Sigmoid colon (tissue), 3 donors: ENCODE results near the gene EML6.

Experiments used
- CTCF ChIP-seq, 4 experiments: fragments of 450-650 bp in 3 of 4; fragments of 200-600 bp in 1 of 4; IDR thresholded peaks; one replicate each; pipeline ENCODE4 v1.5.1; 2016 to 2019; ENCODE audit warnings: antibody characterized with exemption in 4 of 4, mild to moderate bottlenecking in 3 of 4, moderate library complexity in 2 of 4
- POLR2A ChIP-seq, 2 donors: fragments of 450-650 bp; IDR thresholded peaks; one replicate each; pipeline ENCODE4 v1.6.1; 2016; ENCODE audit warnings: antibody characterized with exemption in 2 of 2, mild to moderate bottlenecking in 2 of 2, moderate library complexity in 2 of 2

- no peak for TF ChIP-seq POLR2A (IDR thresholded peaks at IDR 0.05)
- no peak for TF ChIP-seq CTCF (IDR thresholded peaks at IDR 0.05)
These were observed 94.8 kb downstream of the EML6 start for GRCh38 chr2:54818226-54818625.
